Uterus (tissue), 4 donors: ENCODE data around the gene RAB3B. TPM values are rescaled to one million over a fixed set of nuclear protein-coding genes. Genes with fewer than 3 reads are reported as not detected.

ENCODE experiments used
- DNase-seq, 2 donors: peaks; one replicate each; pipeline ENCODE4 v3.0.0-alpha.2; 2019 to 2020
- H3K27ac ChIP-seq, 2 donors: fragments of 200-600 bp; sonication (generic); 1 replicate in 1 of 2; 2 replicates in 1 of 2; pipeline ENCODE4 v1.5.1; 2016 to 2018
- H3K27me3 ChIP-seq, 2 donors: fragments of 200-600 bp; sonication (generic); one replicate each; pipeline ENCODE4 v1.5.1; 2018 to 2019; ENCODE audit warnings: control low read depth in 1 of 2
- H3K36me3 ChIP-seq, 2 donors: fragments of 200-600 bp; sonication (generic); one replicate each; pipeline ENCODE4 v1.5.1; 2019; ENCODE audit warnings: control low read depth in 1 of 2
- H3K4me1 ChIP-seq, 2 donors: fragments of 200-600 bp; sonication (generic); one replicate each; pipeline ENCODE4 v1.5.1; 2018 to 2019; ENCODE audit warnings: control low read depth in 1 of 2
- H3K4me3 ChIP-seq, 2 donors: fragments of 200-600 bp; sonication (generic); 1 replicate in 1 of 2; 2 replicates in 1 of 2; pipeline ENCODE4 v1.5.1; 2018 to 2019; ENCODE audit warnings: mild to moderate bottlenecking in 1 of 2
- H3K9me3 ChIP-seq, 2 donors: fragments of 200-600 bp; sonication (generic); one replicate each; pipeline ENCODE4 v1.5.1; 2019; ENCODE audit warnings: control low read depth in 1 of 2
- POLR2A ChIP-seq, 2 donors: fragments of 450-650 bp; IDR thresholded peaks; one replicate each; pipeline ENCODE4 v1.6.1; 2016; ENCODE audit warnings: antibody characterized with exemption in 2 of 2, mild to moderate bottlenecking in 1 of 2, moderate library complexity in 1 of 2
- intact Hi-C: fragments of 100-400 bp; cut with DNase I; formaldehyde crosslinking; loops from one replicate; pipeline ENCODE4 v1.15.1; 2023; ENCODE audit warnings: low total_unique reads
- total RNA-seq, 4 donors: library from RNA; depleted of rRNA in 3 of 4; stranded (reverse); fragments of >200 nt in 3 of 4; gene quantifications; one replicate each; pipeline versions ENCODE4 v1.1.0 to v1.2.4, GENCODE V29; 2014 to 2023
- TF ChIP-seq, protein P1 (sequence below), 4 experiments: fragments of 200-600 bp in 2 of 4; fragments of 450-650 bp in 2 of 4; sonication (generic) in 2 of 4; IDR thresholded peaks; one replicate each; pipeline ENCODE4 v1.5.1; 2016 to 2019; ENCODE audit warnings: antibody characterized with exemption in 4 of 4, mild to moderate bottlenecking in 2 of 4, moderate library complexity in 1 of 4
- donor health status: DM: yes; HTN: yes; CAD: no.

Gene RAB3B
- total RNA-seq, 4 donors from 2014 or later, result 0.06 to 0.69 TPM; not detected in 2

GRCh38 chr1:51919684-51920083 lies 70.8 kb downstream of the RAB3B start:
- intact Hi-C loops, result no loop called here
- no peaks in the 10 kb centered on the region for H3K9me3 ChIP-seq
- no peaks in the 10 kb centered on the region for H3K4me1 ChIP-seq
- no peak overlapping the region for H3K4me3 ChIP-seq
- H3K27ac ChIP-seq, result no peak overlapping the region
- H3K36me3 ChIP-seq, result no peaks in the 10 kb centered on the region
- no peak for DNase-seq
- no peaks in the 10 kb centered on the region for H3K27me3 ChIP-seq
- TF ChIP-seq, protein P1, sequence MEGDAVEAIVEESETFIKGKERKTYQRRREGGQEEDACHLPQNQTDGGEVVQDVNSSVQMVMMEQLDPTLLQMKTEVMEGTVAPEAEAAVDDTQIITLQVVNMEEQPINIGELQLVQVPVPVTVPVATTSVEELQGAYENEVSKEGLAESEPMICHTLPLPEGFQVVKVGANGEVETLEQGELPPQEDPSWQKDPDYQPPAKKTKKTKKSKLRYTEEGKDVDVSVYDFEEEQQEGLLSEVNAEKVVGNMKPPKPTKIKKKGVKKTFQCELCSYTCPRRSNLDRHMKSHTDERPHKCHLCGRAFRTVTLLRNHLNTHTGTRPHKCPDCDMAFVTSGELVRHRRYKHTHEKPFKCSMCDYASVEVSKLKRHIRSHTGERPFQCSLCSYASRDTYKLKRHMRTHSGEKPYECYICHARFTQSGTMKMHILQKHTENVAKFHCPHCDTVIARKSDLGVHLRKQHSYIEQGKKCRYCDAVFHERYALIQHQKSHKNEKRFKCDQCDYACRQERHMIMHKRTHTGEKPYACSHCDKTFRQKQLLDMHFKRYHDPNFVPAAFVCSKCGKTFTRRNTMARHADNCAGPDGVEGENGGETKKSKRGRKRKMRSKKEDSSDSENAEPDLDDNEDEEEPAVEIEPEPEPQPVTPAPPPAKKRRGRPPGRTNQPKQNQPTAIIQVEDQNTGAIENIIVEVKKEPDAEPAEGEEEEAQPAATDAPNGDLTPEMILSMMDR (IDR thresholded peaks at IDR 0.05), result no peak
- no peak for TF ChIP-seq POLR2A (IDR thresholded peaks at IDR 0.05)

DNA sequence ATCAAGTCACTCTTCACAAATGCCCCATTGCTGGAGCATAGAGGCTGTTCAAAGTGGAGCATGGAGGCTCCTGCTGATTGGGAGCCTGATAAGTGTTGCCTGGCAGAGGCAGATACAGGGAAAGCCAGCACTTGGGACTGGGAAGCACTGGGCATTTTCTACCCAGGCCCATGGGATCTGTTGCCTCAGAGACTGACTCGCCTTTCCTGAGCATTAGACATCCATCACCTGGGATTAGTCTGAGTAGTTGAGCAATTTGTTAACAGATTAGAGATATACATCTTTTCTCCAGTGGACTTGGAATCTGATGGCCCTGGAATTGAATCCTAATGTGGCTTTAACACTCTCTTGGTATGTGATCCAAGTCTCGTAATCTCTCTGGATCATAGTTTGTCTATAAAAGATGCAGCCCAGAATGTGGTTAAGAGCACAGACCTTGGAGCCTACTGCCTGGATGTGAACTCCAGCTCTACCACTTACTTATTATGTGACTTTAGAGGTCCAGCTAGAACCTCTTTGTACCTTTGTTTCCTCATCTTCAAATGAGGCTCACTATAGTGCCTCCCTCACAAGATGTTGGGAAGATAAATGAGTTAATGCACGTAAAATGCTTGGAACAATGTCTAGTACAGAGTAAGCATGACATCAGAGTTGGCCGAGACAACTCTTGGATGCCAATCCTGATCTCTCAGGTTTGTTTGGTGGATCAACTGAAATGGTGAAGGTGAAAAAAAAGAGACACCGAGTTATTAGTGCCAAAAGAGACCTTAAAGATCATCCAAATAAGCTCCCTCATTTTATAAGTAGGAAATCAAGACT lies 73.7 kb downstream of the RAB3B start:
- DNase-seq, result no peak
- H3K36me3 ChIP-seq, result no peaks in the 10 kb centered on the region
- no peak for TF ChIP-seq POLR2A (IDR thresholded peaks at IDR 0.05)
- TF ChIP-seq, protein P1 (IDR thresholded peaks at IDR 0.05), result no peak
- H3K4me3 ChIP-seq, result no peak overlapping the region
- no peak overlapping the region for H3K27ac ChIP-seq
- no peaks in the 10 kb centered on the region for H3K4me1 ChIP-seq
- no peaks in the 10 kb centered on the region for H3K27me3 ChIP-seq
- no peaks in the 10 kb centered on the region for H3K9me3 ChIP-seq
- intact Hi-C loops, result no loop called here

- TF ChIP-seq, protein P1 (IDR thresholded peaks at IDR 0.05), result no peak
- TF ChIP-seq POLR2A (IDR thresholded peaks at IDR 0.05), result no peak
- Histone ChIP-seq H3K4me3 (no peak overlapping the region), H3K27ac (no peak overlapping the region), H3K9me3 (no peaks in the 10 kb centered on the region), H3K27me3 (no peaks in the 10 kb centered on the region), H3K4me1 (no peaks in the 10 kb centered on the region), H3K36me3 (no peaks in the 10 kb centered on the region)
- intact Hi-C loops, result no loop called here
- no peak for DNase-seq
Observed at GRCh38 chr1:51915951-51916350, 74.5 kb downstream of the RAB3B start.

DNA sequence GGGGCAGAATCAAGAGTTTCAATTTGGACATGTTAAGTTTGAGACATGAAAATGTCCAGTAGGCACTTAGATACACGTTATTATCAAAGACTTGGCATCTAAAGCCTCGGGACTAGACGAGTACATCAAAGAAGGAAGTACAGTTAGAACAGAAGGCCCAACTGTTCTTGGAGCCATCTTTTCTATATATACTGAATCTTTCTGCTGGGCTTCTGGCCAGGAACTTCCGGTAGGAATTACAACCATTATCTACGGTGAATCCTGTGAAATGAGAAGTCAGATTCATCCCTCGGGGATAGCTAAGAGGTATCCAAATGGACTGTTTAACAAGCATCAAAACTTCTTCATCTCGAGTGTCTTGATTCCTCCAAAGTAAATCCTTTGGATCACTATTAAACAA lies 77.6 kb downstream of the RAB3B start:
- H3K36me3 ChIP-seq, result no peaks in the 10 kb centered on the region
- no peaks in the 10 kb centered on the region for H3K4me1 ChIP-seq
- H3K4me3 ChIP-seq, result no peak overlapping the region
- intact Hi-C loops, result no loop called here
- no peak for TF ChIP-seq POLR2A (IDR thresholded peaks at IDR 0.05)
- TF ChIP-seq, protein P1 (IDR thresholded peaks at IDR 0.05), result no peak
- no peak for DNase-seq
- no peaks in the 10 kb centered on the region for H3K27me3 ChIP-seq
- no peak overlapping the region for H3K27ac ChIP-seq
- H3K9me3 ChIP-seq, result no peaks in the 10 kb centered on the region

GRCh38 chr1:51910221-51911000 lies 80.1 kb downstream of the RAB3B start:
- Histone ChIP-seq H3K27ac (no peak overlapping the region), H3K36me3 (no peaks in the 10 kb centered on the region), H3K4me3 (no peak overlapping the region), H3K27me3 (no peaks in the 10 kb centered on the region), H3K9me3 (no peaks in the 10 kb centered on the region), H3K4me1 (no peaks in the 10 kb centered on the region)
- intact Hi-C loops, result no loop called here
- DNase-seq, result no peak
- TF ChIP-seq POLR2A (IDR thresholded peaks at IDR 0.05), result no peak
- TF ChIP-seq, protein P1 (IDR thresholded peaks at IDR 0.05), result no peak
